NCI-H2081 treated with DMSO at 0.1 percent for 48 hours (cell line): ENCODE data around the gene NUP62.
"Not testable (repeated sequence)": the region's sequence is repeated elsewhere in the genome, so short reads cannot be mapped to it uniquely, and the experiment has no call there.

Experiments used
- DNase-seq: peaks from one replicate; lab custom pipeline; 2025; lab: John Stamatoyannopoulos, UW

The NUP62 gene

GRCh38 chr19:49925486-49925885 lies 3.8 kb downstream of the NUP62 start:
- DNase-seq: no peak

DNA sequence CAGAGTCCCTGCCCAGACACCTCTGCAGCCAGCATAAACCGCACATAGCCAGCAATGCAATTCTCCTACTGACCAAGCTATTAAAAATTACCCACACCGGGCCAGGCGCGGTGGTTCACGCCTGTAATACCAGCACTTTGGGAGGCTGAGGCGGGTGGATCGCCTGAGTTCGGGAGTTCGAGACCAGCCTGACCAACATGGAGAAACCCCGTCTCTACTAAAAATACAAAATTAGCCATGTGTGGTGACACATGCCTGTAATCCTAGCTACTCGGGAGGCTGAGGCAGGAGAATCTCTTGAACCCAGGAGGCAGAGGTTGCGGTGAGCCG lies 4.5 kb downstream of the NUP62 start:
- DNase-seq: not testable (repeated sequence)

GRCh38 chr19:49924004-49924880 lies 5.1 kb downstream of the NUP62 start:
- DNase-seq: no peak

DNA sequence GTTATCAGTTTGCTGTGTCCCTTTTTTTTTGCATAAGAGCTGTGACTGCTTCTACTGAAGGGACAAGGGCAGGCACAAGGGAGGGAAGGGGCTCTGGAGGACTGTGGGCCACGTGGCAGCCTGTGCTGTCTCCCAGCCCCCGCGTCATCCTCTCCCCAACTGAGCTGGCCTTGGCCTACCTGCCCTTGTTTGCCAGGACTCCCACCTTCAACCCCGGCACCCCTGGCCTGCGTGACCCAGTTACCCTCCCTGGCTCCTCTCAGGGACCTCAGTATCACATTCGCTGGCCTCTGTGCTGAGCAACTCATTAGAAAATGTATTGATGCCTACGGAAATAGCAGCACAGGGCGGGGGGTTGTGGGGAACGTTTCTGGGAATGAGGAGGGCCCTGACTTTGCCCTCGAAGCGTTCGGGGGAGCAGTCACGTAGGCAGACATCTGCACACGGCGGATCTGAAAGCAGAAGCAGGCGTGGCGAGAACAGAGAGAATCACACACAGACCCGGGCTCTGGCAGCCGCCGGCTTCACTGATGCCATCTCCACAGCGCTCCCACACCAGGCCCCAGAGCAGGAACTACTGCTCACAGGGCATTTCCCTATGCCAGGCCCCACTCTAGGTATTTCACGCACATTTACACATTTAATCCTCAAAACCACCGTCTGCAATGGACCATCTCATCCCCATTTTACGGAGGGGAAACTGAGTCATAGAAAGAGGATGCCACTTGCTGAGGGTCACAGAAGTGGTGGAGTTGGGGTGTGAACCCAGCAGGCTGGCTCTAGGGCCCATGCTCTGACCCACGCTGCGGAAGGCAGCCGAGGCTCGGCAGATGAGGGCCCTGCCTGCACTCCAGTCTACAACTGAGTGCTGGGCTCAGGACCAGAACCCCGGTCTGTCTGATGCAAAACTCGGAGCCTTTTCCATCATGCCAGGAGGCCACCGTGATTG lies 6.0 kb downstream of the NUP62 start:
- DNase-seq: no peak

GRCh38 chr19:49921871-49922795 lies 7.2 kb downstream of the NUP62 start:
- DNase-seq: no peak

GRCh38 chr19:49920624-49921363 lies 8.5 kb downstream of the NUP62 start:
- no peak for DNase-seq

GRCh38 chr19:49918089-49918488 lies 11.2 kb downstream of the NUP62 start:
- no peak for DNase-seq

GRCh38 chr19:49916839-49917733 lies 12.2 kb downstream of the NUP62 start:
- DNase-seq: no peak

DNA sequence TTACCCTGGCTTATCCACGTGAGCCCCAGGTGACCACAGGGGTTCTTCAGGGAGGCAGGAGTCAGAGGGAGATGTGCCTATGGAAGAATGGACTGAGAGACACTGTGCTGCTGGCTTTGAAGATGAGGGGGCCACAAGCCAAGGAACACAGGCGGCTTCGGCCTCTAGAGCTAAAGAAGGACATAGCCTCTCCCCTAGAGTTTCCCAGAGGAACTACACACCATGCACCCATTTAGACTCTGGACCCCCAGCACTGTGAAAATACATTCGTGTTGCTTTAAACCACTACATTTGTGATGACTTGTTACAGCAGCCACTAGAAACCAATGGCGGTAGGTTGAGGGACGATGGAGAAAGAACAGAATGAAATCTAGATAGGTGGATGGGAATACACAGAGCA lies 14.0 kb downstream of the NUP62 start:
- no peak for DNase-seq

GRCh38 chr19:49913720-49914119 lies 15.6 kb downstream of the NUP62 start:
- DNase-seq: no peak

- no peak for DNase-seq
Measured at GRCh38 chr19:49912965-49913685, 16.2 kb downstream of the NUP62 start.

DNA sequence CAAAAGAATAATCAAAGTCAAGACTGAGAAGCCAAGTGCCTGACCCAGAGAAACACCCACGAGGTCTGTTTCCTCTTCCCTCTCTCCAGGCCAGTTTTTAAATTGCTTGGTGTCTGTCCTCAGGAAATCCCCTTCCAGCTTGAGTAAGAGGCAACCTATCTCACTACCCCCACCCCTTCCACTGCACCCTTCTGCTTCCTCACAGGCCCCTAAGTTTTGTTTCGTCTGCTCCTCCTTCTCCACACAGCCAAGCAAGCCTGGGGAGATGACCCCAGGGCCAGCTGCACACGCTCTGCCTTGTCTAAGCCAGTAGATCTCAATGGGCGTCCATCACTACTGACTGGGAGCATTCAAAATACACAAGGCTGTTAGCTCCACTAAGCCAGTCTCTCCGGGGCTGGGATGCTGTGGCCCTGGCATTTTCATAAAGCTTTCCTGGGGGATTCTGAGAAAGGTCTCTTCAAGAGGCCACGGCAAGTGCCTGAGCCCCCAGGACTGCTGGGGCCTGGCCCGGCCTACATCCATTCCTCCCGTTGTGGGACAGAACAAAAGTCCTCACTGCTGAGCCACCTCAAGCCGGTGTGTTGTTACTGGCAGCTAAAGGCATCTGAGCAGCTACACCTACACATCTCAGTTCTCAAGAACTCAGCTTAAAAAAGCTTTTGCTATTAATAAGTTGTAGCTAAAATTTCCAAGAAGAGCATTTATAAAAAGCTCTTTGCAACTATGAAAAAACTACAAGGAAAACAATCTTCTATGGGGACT lies 17.7 kb downstream of the NUP62 start:
- DNase-seq: no peak

DNA sequence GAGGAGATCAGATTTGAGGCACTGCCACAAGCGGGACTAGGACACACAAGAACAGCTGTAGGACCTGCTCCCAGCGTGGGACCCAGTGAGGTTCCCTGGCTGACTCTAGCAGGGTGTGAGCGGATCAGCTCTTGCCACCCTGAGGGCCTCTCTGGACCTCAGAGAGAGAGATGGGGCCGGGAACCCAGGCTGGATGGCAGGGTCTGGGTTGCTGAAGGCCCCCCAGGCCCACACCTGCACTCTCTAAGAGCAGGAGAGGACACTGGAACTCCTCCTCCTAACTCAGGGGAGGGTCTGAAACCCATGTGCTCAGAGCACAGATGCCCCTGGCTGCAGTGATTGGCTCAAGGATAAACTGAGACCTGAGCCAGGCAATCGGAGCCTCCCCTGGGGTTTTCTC lies 19.1 kb downstream of the NUP62 start:
- DNase-seq: no peak

GRCh38 chr19:49908480-49909420 lies 20.6 kb downstream of the NUP62 start:
- no peak for DNase-seq

- no peak for DNase-seq
Measured at GRCh38 chr19:49907745-49908446, 21.4 kb downstream of the NUP62 start.

DNA sequence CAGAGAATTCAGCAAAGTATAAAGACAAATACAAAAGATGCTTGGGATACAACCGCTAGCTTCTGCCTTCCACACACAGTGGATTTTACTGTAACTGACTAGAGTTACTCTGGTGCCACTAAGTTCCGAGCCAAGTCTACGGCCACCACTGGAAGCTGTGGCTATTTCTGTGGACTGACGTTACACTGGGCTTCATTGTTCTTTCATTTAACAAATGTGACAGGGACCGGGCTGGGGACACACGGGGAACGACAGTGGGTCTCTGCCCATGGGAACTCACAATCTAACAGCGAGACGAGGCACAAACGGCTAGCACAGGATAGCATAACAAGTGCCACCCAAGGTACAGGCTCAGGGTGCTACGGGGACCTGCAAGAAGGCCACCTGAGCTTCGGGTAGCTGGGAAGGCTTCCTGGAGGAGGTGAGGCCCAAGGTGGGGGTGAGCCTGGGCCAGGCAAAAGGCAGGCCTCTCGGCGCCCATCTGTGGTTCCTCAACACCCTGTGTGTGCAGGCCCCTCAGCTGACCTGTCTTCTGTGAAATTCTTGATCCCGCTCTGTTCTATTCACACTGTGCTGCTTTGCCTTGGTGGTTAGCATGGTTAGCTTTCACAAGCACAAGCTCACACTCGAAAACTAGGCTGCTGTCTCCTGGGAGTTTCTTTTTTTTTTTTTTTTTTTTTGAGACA lies 22.3 kb downstream of the NUP62 start:
- DNase-seq: no peak
